Stomach (tissue), 9 donors: ENCODE measurements around the gene TXN2. TPM values are rescaled to one million over a fixed set of nuclear protein-coding genes. Genes with fewer than 3 reads are reported as not detected.

ENCODE experiments used
- DNase-seq, 2 donors: peaks; one replicate each; pipeline versions ENCODE4 v3.0.0 to v3.0.0-alpha.2; 2013 to 2019
- H3K27ac ChIP-seq, 5 donors: fragments of 200-600 bp in 4 of 5; sonication (generic) in 4 of 5; one replicate each; pipeline ENCODE4 v1.5.1; 2013 to 2019; ENCODE audit warnings: mild to moderate bottlenecking in 1 of 5, moderate library complexity in 1 of 5
- H3K27me3 ChIP-seq, 3 donors: fragments of 200-600 bp; sonication (generic); one replicate each; pipeline ENCODE4 v1.5.1; 2017 to 2019; ENCODE audit warnings: mixed run types in 1 of 3
- H3K36me3 ChIP-seq, 4 donors: fragments of 200-600 bp; sonication (generic); 1 replicate in 3 of 4; 2 replicates in 1 of 4; pipeline ENCODE4 v1.5.1; 2016 to 2019
- H3K4me1 ChIP-seq, 4 donors: fragments of 200-600 bp; sonication (generic); one replicate each; pipeline ENCODE4 v1.5.1; 2016 to 2019
- H3K4me3 ChIP-seq, 4 donors: fragments of 200-600 bp; sonication (generic) in 3 of 4; one replicate each; pipeline ENCODE4 v1.5.1; 2016 to 2019; ENCODE audit warnings: mild to moderate bottlenecking in 1 of 4
- H3K9me3 ChIP-seq, 4 donors: fragments of 200-600 bp; sonication (generic); one replicate each; pipeline ENCODE4 v1.5.1; 2016 to 2019
- CTCF ChIP-seq, 7 experiments: fragments of 450-650 bp in 4 of 7; fragments of 200-600 bp in 3 of 7; sonication (generic) in 3 of 7; IDR thresholded peaks; one replicate each; pipeline ENCODE4 v1.5.1; 2016 to 2019; ENCODE audit warnings: antibody characterized with exemption in 7 of 7, control low read depth in 2 of 7, mild to moderate bottlenecking in 1 of 7
- EP300 ChIP-seq: sonication (generic); formaldehyde crosslinking; IDR thresholded peaks from one replicate; pipeline ENCODE4 v1.6.1; 2017; ENCODE audit warnings: antibody characterized with exemption
- POLR2A ChIP-seq, 4 donors: fragments of 450-650 bp; IDR thresholded peaks; one replicate each; pipeline ENCODE4 v1.6.1; 2016; ENCODE audit warnings: antibody characterized with exemption in 4 of 4, control low read depth in 2 of 4, mild to moderate bottlenecking in 1 of 4, moderate library complexity in 1 of 4
- POLR2AphosphoS5 ChIP-seq, 3 donors: sonication (generic); formaldehyde crosslinking; IDR thresholded peaks; one replicate each; pipeline ENCODE4 v1.6.1; 2016; ENCODE audit warnings: antibody characterized with exemption in 3 of 3
- WGBS, 5 donors: extraction: QIAGEN DNeasy Blood & Tissue Kit in 3 of 5; methylation state at CpG; one replicate each; pipeline versions ENCODE4 v1.1.5 to v1.1.7; 2013 to 2018; 5-methylcytosine and 5-hydroxymethylcytosine counted together
- intact Hi-C: fragments of 100-400 bp; cut with DNase I; formaldehyde crosslinking; loops from one replicate; pipeline ENCODE4 v1.15.1; 2023; ENCODE audit warnings: low total_unique reads
- polyA plus RNA-seq, 3 donors: library from polyadenylated mRNA; stranded (reverse); fragments of 200-250 nt; gene quantifications; one replicate each; pipeline ENCODE4 v1.2.3, GENCODE V29; 2013
- total RNA-seq, 5 donors: library from RNA; depleted of rRNA; stranded (reverse); fragments of >200 nt; gene quantifications; one replicate each; pipeline versions ENCODE4 v1.1.0 to v1.2.3, GENCODE V29; 2014 to 2016
- donor health status: healthy with polysubstance abuse.
- donor health status: Bipolar disorder and iron deficiency.
- donor health status: healthy.

The TXN2 gene
- total and polyA plus RNA-seq, 8 donors = 7.0 to 279 (median 89.3) TPM

GRCh38 chr22:36423461-36424404 is 57.7 kb downstream of the TXN2 start:
- DNase-seq = no peak
- H3K36me3 ChIP-seq = no peaks in the 10 kb centered on the region
- WGBS, 5 donors = 83 to 88% (median 85%) methylated on average over 13 to 16 of the region's 16 CpGs
- H3K4me1 ChIP-seq = peaks cover 24 to 57% (median 26%) of the 10 kb centered on the region in 4 donors
- peak overlapping the region in 2 of 5 donors; percentile 44 to 46 for H3K27ac ChIP-seq
- no peak overlapping the region for H3K4me3 ChIP-seq
- intact Hi-C loops = no loop called here
- TF ChIP-seq POLR2AphosphoS5 (IDR thresholded peaks at IDR 0.05) = no peak
- TF ChIP-seq CTCF (IDR thresholded peaks at IDR 0.05) = no peak
- TF ChIP-seq POLR2A (IDR thresholded peaks at IDR 0.05) = no peak
- no peak for TF ChIP-seq EP300
- H3K27me3 ChIP-seq = no peaks in the 10 kb centered on the region
- no peaks in the 10 kb centered on the region for H3K9me3 ChIP-seq

- WGBS, 5 donors = 62 to 81% (median 63%) methylated on average over 14 of the region's 14 CpGs
- H3K36me3 ChIP-seq = no peaks in the 10 kb centered on the region
- intact Hi-C loops = no loop called here
- H3K9me3 ChIP-seq = no peaks in the 10 kb centered on the region
- H3K27ac ChIP-seq = no peak overlapping the region
- peaks cover 26 to 67% (median 34%) of the 10 kb centered on the region in 4 donors for H3K4me1 ChIP-seq
- TF ChIP-seq POLR2AphosphoS5 (IDR thresholded peaks at IDR 0.05) = no peak
- no peak for TF ChIP-seq CTCF (IDR thresholded peaks at IDR 0.05)
- TF ChIP-seq EP300 = no peak
- no peak for TF ChIP-seq POLR2A (IDR thresholded peaks at IDR 0.05)
- no peak overlapping the region for H3K4me3 ChIP-seq
- DNase-seq = peak in 1 of 2 donors; percentile 43
- H3K27me3 ChIP-seq = no peaks in the 10 kb centered on the region
Observed at GRCh38 chr22:36422287-36423014, 59.0 kb downstream of the TXN2 start.

GRCh38 chr22:36419912-36420882 is 61.2 kb downstream of the TXN2 start:
- WGBS, 5 donors = 43 to 56% (median 47%) methylated on average over 21 of the region's 21 CpGs
- H3K27ac ChIP-seq = peak overlapping the region; percentile 30 to 83 (median 80)
- H3K36me3 ChIP-seq = no peaks in the 10 kb centered on the region
- no peaks in the 10 kb centered on the region for H3K27me3 ChIP-seq
- peak overlapping the region in 3 of 4 donors; percentile 27 to 33 (median 27) for H3K4me3 ChIP-seq
- intact Hi-C loops = no loop called here
- H3K4me1 ChIP-seq = peaks cover 21 to 58% (median 35%) of the 10 kb centered on the region in 4 donors
- DNase-seq = no peak
- TF ChIP-seq CTCF (IDR thresholded peaks at IDR 0.05) = no peak
- TF ChIP-seq EP300 = no peak
- no peak for TF ChIP-seq POLR2A (IDR thresholded peaks at IDR 0.05)
- no peak for TF ChIP-seq POLR2AphosphoS5 (IDR thresholded peaks at IDR 0.05)
- no peaks in the 10 kb centered on the region for H3K9me3 ChIP-seq
